ENCODE results near the gene POP4.

POP4 gene

DNA sequence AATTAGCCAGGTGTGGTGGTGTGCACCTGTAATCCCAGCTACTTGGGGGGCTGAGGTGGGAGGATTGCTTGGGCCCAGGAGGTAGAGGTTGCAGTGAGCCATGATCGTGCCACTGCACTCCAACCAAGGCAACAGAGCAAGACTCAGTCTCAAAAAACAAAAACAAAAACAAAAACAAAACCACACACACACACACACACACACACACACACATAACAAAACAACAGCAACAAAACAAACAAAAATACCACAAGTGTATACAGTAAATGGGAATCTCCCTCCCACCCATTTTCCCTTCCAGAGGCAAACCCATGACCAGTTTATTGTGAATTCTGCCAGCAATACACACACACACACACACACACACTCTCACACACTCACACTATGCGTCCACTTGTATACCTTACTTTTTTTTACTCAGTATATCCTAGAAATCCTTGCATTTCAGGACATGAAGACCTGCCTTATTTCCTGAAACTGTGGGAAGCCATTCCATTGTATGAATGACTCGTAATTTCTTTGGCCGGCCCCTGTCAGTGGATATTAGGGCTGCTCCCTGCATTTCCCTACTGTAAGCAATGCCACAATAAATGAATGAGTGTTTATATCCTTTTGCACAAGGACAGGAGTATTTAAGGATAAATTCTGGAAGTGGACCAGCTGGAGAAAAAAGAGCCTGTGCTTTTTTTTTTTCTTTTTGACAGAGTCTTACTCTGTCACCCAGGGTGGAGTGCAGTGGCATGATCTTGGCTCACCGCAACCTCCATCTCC, 52.3 kb downstream of the POP4 start:
- FAIRE-seq (no peak), DNase-seq (ENCODE audit: insufficient read length, low spot score) (no peak)

GRCh38 chr19:29660835-29661234, 54.8 kb downstream of the POP4 start:
- DNase-seq (ENCODE audit: insufficient read length, low spot score) (no peak), FAIRE-seq (no peak)

- FAIRE-seq = no peak
- no peak for DNase-seq (ENCODE audit: insufficient read length, low spot score)
Measured at GRCh38 chr19:29662278-29662603, 56.2 kb downstream of the POP4 start.

DNA sequence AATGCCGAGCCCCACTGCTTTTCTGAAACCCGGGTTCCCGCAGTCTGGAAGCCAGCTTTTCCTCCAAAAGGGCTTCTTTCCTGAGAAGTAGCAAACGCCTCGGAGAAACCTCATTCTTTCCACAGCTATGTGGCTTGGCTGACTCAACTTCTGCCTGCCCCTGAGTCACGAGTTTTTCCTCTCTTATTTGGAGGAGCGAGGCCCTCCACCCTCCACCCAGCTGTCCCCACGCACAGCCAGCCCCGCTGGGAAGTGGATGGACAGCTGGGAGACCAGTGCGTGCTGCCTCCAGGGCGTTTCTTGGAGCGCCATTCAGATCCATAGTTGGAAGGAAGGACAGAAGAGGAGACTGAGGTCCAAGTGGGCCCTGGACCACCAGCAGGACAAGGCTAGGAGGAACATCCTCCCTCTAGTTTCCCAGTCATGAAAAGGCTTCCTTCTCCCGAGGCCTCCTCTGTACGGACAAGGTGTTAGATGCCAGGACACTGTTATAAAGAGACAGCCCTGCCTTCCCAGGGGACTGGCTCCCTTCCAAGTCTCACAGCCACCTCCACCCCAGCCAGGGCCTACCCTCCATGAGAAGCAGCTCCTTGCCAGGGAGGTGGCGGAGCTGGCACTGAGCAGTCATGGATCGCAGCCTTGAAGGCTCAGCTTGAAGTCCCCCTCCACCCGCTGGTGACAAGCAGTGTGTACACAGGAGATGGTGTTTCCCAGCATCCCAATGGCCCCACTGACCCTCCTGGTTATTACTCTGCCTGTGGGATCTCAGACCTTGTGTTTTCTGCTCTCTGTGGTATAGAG, 56.7 kb downstream of the POP4 start:
- FAIRE-seq = no peak
- DNase-seq (ENCODE audit: insufficient read length, low spot score) = peak; percentile 53

- DNase-seq (ENCODE audit: insufficient read length, low spot score) (no peak), FAIRE-seq (no peak)
Measured at GRCh38 chr19:29663861-29664752, 58.0 kb downstream of the POP4 start.

GRCh38 chr19:29664753-29665214, 58.7 kb downstream of the POP4 start:
- no peak for DNase-seq (ENCODE audit: insufficient read length, low spot score)
- no peak for FAIRE-seq

DNA sequence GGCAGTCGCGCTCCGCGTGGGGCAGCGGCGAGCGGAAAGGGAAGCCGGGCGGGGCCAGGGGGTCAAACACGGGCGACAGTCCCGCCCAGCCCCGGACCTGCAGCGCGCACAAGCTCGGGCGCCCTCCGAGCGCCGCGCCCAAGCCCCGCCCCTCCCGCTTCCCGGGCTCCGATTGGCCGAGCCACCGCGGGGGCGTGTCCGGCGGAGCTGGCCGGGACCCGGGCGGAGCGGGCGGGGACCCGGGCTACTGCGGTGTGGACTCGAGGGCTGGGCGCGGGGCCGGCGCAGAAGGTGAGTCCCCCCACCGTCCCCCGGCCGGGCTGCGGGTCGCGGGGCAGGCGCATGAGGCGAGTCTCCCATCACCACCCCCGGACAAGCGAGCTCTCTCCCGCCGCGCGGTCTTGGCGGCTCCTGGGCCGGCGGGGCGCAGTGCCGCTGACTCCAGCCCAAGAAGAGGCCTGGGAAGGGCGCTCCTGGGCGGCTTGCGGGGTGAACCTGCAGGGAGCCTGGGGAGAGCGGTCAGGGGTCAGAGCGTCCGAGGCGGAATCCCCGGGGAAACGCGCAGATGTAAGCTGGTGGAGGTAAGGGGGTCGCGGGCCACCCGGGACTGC, 59.2 kb downstream of the POP4 start, which contains the start of gene PLEKHF1:
Gene PLEKHF1, plus strand, starts transcription at position 247 of the 611 bp plus-strand sequence. CDS start 8,379 bp downstream, outside the sequence.
- FAIRE-seq = peak; percentile 65

GRCh38 chr19:29665826-29666577, 59.9 kb downstream of the POP4 start:
- DNase-seq (ENCODE audit: insufficient read length, low spot score) (no peak), FAIRE-seq (peak; percentile 70)

More for the DNA sequence above, 59.2 kb downstream of the POP4 start, which contains the start of gene PLEKHF1:
- DNase-seq (ENCODE audit: insufficient read length, low spot score) = peak; percentile 86

All from HTR-8/SVneo (cell line).